Colonic mucosa (tissue), 4 donors: Measurements from ENCODE around the gene IL12RB2. TPM values are rescaled to one million over a fixed set of nuclear protein-coding genes. Genes with fewer than 3 reads are reported as not detected.

Source experiments
- DNase-seq: peaks from one replicate; pipeline ENCODE4 v3.0.0-alpha.2; 2020
- H3K27ac ChIP-seq: fragments of 200-600 bp; one replicate; pipeline ENCODE4 v1.8.0; 2021
- H3K27me3 ChIP-seq: fragments of 200-600 bp; one replicate; pipeline ENCODE4 v1.8.0; 2021
- H3K36me3 ChIP-seq: fragments of 200-600 bp; one replicate; pipeline ENCODE4 v1.8.0; 2021
- H3K4me1 ChIP-seq: fragments of 200-600 bp; one replicate; pipeline ENCODE4 v1.8.0; 2021; ENCODE audit warnings: mild to moderate bottlenecking
- H3K4me3 ChIP-seq: fragments of 200-600 bp; one replicate; pipeline ENCODE4 v1.8.0; 2021
- H3K9ac ChIP-seq, 2 donors: one replicate each; pipeline ENCODE4 v1.7.0; 2013; ENCODE audit warnings: control low read depth in 2 of 2, low read depth in 2 of 2, low read length in 2 of 2
- H3K9me3 ChIP-seq: fragments of 200-600 bp; one replicate; pipeline ENCODE4 v1.8.0; 2021
- CTCF ChIP-seq: fragments of 200-600 bp; IDR thresholded peaks from one replicate; pipeline ENCODE4 v1.8.0; 2022; ENCODE audit warnings: antibody characterized with exemption, mild to moderate bottlenecking
- intact Hi-C: fragments of 100-400 bp; cut with DNase I; formaldehyde crosslinking; loops from one replicate; pipeline ENCODE4 v1.14.1; 2022
- total RNA-seq, 2 donors: library from RNA; stranded (reverse); fragmentation: NEBNext Ultra II Directional in 1 of 2; extraction: Animal tissue kit (Norgen Biotek cat#: 25700) in 1 of 2; gene quantifications; one replicate each; pipeline ENCODE4 v1.2.1, GENCODE V29; 2021
- donor health status: healthy.
- donor health status: DM: no; HTN: no; CAD: no.
- donor health status: DM: no; HTN: no; CAD: no.

IL12RB2 gene
- total RNA-seq, 2 donors from 2014 or later, result 0.48 to 0.62 TPM

- Histone ChIP-seq H3K4me1 (no peaks in the 10 kb centered on the region), H3K27me3 (no peaks in the 10 kb centered on the region), H3K9ac (no peak overlapping the region), H3K9me3 (no peaks in the 10 kb centered on the region), H3K4me3 (no peak overlapping the region), H3K27ac (no peak overlapping the region), H3K36me3 (no peaks in the 10 kb centered on the region)
- no peak for DNase-seq
- TF ChIP-seq CTCF, result no peak
- intact Hi-C loops, result no loop called here
Measured at GRCh38 chr1:67361641-67362040, 54.0 kb downstream of the IL12RB2 start.

DNA sequence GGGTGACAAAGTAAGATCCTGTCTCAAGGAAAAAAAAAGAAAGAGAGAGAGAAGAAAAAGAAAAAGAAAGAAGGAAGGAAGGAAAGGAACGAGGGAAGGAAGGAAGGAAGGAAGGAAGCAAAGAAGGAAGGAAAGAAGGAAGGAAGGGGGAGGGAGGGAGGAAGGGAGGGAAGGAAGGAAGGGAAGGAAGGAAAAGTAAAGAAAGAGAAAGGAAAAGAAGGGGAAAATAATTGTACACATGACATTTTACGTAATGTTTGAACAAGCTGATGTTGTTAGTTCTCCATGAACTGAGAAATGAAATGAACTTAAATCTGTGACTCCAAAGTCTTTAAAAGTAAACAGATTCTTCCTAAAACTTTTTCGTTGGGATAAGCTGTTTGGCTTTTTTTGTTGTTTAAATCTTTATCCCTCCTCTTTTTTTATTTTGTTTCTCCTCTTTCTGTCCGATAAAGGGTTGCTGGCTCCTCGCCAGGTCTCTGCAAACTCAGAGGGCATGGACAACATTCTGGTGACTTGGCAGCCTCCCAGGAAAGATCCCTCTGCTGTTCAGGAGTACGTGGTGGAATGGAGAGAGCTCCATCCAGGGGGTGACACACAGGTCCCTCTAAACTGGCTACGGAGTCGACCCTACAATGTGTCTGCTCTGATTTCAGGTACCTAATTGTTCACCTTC lies 59.8 kb downstream of the IL12RB2 start:
- Histone ChIP-seq H3K36me3 (no peaks in the 10 kb centered on the region), H3K9me3 (no peaks in the 10 kb centered on the region), H3K4me1 (no peaks in the 10 kb centered on the region), H3K9ac (no peak overlapping the region), H3K27me3 (no peaks in the 10 kb centered on the region), H3K4me3 (no peak overlapping the region), H3K27ac (no peak overlapping the region)
- no peak for TF ChIP-seq CTCF
- intact Hi-C loops, result no loop called here
- peak; percentile 36 for DNase-seq

GRCh38 chr1:67368046-67368514 lies 60.4 kb downstream of the IL12RB2 start:
- Histone ChIP-seq H3K9me3 (no peaks in the 10 kb centered on the region), H3K27me3 (no peaks in the 10 kb centered on the region), H3K4me3 (no peak overlapping the region), H3K36me3 (no peaks in the 10 kb centered on the region), H3K9ac (no peak overlapping the region), H3K27ac (no peak overlapping the region), H3K4me1 (no peaks in the 10 kb centered on the region)
- no peak for TF ChIP-seq CTCF
- intact Hi-C loops, result no loop called here
- no peak for DNase-seq

DNA sequence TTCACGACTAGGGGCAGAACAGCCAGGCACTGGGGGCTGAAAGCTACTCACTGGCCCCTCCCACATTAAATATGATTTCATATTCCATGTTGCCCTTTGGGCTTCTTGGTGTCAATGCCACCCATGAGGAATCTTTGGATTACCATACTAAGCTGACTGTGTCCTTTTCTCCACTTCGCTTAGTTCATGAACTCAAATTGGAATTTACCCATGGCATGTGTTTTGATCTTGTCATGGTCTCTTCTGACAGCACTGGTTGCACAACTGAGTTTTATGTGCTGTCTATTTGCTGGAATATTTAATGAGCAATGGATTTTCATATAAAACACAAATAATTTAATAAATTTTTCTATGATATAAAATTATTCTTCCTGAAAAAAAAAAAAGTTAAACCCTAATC lies 63.4 kb downstream of the IL12RB2 start:
- Histone ChIP-seq H3K9ac (no peak overlapping the region), H3K4me3 (no peak overlapping the region), H3K27me3 (no peaks in the 10 kb centered on the region), H3K9me3 (no peaks in the 10 kb centered on the region), H3K36me3 (no peaks in the 10 kb centered on the region), H3K27ac (no peak overlapping the region), H3K4me1 (no peaks in the 10 kb centered on the region)
- intact Hi-C loops, result no loop called here
- no peak for TF ChIP-seq CTCF
- no peak for DNase-seq

DNA sequence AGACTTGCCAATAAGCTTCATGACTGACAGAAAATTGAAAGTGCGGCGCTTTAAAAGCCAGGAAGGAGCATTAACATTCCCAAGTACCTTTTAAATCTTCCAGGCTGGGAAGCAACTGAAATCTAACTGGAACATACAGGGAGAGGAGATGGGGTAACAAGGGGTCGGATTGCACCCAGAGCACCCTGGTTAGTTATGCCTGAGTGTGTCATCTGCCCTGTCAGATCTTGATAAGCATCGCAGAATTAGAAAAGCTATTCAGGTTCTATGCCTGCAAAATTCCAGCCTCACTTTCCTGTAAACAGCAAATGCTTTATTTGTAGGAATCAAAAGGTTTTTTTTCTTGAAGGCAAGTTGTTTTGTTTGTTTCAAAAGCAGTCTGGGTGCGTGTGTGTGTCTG lies 64.0 kb downstream of the IL12RB2 start:
- no peak for TF ChIP-seq CTCF
- H3K9ac ChIP-seq, result no peak overlapping the region
- no peaks in the 10 kb centered on the region for H3K36me3 ChIP-seq
- no peaks in the 10 kb centered on the region for H3K4me1 ChIP-seq
- no peak overlapping the region for H3K4me3 ChIP-seq
- no peaks in the 10 kb centered on the region for H3K9me3 ChIP-seq
- H3K27me3 ChIP-seq, result no peaks in the 10 kb centered on the region
- DNase-seq, result no peak
- intact Hi-C loops, result no loop called here
- H3K27ac ChIP-seq, result no peak overlapping the region
